HCT116 (cell line): Measurements from ENCODE around the gene OPALIN.

Source experiments
- CTCF ChIP-seq, 3 experiments: fragments of 200-600 bp in 1 of 3; sonication (generic) in 1 of 3; IDR thresholded peaks in 2 of 3; conservative IDR thresholded peaks in 1 of 3; 2 replicates each; pipeline ENCODE4 v1.5.1; 2012 to 2017; ENCODE audit warnings: low read depth in 2 of 3, low read length in 2 of 3, antibody characterized with exemption in 1 of 3, borderline replicate concordance in 1 of 3, control low read depth in 1 of 3, mild to moderate bottlenecking in 1 of 3, mixed read lengths in 1 of 3, mixed run types in 1 of 3, moderate library complexity in 1 of 3; ENCODE audit not compliant: insufficient read depth in 1 of 3
- EGR1 ChIP-seq: IDR thresholded peaks from 2 replicates; pipeline ENCODE4 v1.6.1; 2012; ENCODE audit warnings: low read depth
- ELF1 ChIP-seq: IDR thresholded peaks from 2 replicates; pipeline ENCODE4 v1.6.1; 2012; ENCODE audit warnings: low read depth, borderline replicate concordance
- EZH2 ChIP-seq: fragments of 200-600 bp; sonication (generic); IDR thresholded peaks from 2 replicates; pipeline ENCODE4 v1.6.1; 2017; ENCODE audit warnings: antibody characterized with exemption, mixed run types
- ZNF274 ChIP-seq: fragments of 200-500 bp; sonication (Bioruptor generic); IDR thresholded peaks from 2 replicates; pipeline ENCODE4 v1.6.1; 2014; ENCODE audit warnings: mild to moderate bottlenecking, low read depth, low read length, inconsistent platforms

GRCh38 chr10:96342402-96342801 lies 16.4 kb downstream of the OPALIN start:
- no peak for TF ChIP-seq CTCF (IDR thresholded peaks at IDR 0.05 in 2 of 3, conservative IDR thresholded peaks at IDR 0.05 in 1 of 3; ENCODE audit: borderline replicate concordance in 1 of 3, insufficient read depth in 1 of 3, low read depth in 2 of 3, low read length in 2 of 3)
- TF ChIP-seq EGR1: no peak
- TF ChIP-seq ELF1: no peak
- no peak for TF ChIP-seq ZNF274
- TF ChIP-seq EZH2: no peak
